Nephron (organoid): ENCODE results near the gene KCNK3.

Source experiments
- H3K27ac Mint-ChIP-seq, 3 experiments: 2 replicates each; pipeline ENCODE4 v1.8.0; 2020; ENCODE audit warnings: mixed read lengths in 3 of 3, mild to moderate bottlenecking in 2 of 3, moderate library complexity in 1 of 3
- H3K27me3 Mint-ChIP-seq: 2 replicates; pipeline ENCODE4 v1.8.0; 2021; ENCODE audit warnings: low read depth, mild to moderate bottlenecking, moderate library complexity, mixed read lengths
- H3K36me3 Mint-ChIP-seq: 2 replicates; pipeline ENCODE4 v1.8.0; 2020; ENCODE audit warnings: low read depth, mixed read lengths
- H3K4me1 Mint-ChIP-seq: 2 replicates; pipeline ENCODE4 v1.8.0; 2020; ENCODE audit warnings: mixed read lengths
- H3K4me3 Mint-ChIP-seq, 3 experiments: 2 replicates each; pipeline ENCODE4 v1.8.0; 2020; ENCODE audit warnings: mild to moderate bottlenecking in 3 of 3, mixed read lengths in 3 of 3, moderate library complexity in 2 of 3
- H3K9me3 Mint-ChIP-seq: 2 replicates; pipeline ENCODE4 v1.8.0; 2020; ENCODE audit warnings: mixed read lengths
- TF ChIP-seq, protein P1 (sequence below), 3 experiments: fragments of 200-600 bp; sonication (generic); IDR thresholded peaks; one replicate each; pipeline ENCODE4 v1.5.0; 2021; ENCODE audit warnings: antibody characterized with exemption in 3 of 3; ENCODE audit not compliant: unreplicated experiment in 3 of 3

KCNK3 gene

DNA sequence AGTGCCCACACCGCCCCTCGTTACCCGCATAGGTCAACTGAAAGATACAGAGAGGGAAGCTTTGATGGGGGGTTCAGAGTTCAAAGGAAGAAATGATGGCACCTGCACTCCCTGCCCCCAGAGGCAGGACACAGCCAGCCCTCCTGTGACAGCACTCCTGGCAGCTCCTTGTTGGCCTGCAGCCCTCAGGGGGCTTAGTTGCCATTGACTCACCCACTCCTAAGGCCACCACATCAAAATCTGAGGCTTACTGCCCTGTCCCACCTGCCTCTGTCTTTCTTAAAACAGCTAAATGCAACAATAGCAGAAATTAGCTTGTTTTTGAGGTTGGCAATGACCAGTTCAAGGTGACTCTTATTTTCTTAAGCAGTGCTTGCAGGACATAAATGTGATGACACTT, 39.9 kb downstream of the KCNK3 start:
- TF ChIP-seq, protein P1, sequence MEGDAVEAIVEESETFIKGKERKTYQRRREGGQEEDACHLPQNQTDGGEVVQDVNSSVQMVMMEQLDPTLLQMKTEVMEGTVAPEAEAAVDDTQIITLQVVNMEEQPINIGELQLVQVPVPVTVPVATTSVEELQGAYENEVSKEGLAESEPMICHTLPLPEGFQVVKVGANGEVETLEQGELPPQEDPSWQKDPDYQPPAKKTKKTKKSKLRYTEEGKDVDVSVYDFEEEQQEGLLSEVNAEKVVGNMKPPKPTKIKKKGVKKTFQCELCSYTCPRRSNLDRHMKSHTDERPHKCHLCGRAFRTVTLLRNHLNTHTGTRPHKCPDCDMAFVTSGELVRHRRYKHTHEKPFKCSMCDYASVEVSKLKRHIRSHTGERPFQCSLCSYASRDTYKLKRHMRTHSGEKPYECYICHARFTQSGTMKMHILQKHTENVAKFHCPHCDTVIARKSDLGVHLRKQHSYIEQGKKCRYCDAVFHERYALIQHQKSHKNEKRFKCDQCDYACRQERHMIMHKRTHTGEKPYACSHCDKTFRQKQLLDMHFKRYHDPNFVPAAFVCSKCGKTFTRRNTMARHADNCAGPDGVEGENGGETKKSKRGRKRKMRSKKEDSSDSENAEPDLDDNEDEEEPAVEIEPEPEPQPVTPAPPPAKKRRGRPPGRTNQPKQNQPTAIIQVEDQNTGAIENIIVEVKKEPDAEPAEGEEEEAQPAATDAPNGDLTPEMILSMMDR (IDR thresholded peaks at IDR 0.05; ENCODE audit: unreplicated experiment in 3 of 3), result no peak
- Mint-ChIP-seq H3K27ac (peak overlapping the region in 1 of 3 experiments; percentile 15), H3K36me3 (no peaks in the 10 kb centered on the region), H3K4me3 (no peak overlapping the region), H3K9me3 (no peaks in the 10 kb centered on the region), H3K4me1 (peaks cover 17% of the 10 kb centered on the region), H3K27me3 (peaks cover 6% of the 10 kb centered on the region)

DNA sequence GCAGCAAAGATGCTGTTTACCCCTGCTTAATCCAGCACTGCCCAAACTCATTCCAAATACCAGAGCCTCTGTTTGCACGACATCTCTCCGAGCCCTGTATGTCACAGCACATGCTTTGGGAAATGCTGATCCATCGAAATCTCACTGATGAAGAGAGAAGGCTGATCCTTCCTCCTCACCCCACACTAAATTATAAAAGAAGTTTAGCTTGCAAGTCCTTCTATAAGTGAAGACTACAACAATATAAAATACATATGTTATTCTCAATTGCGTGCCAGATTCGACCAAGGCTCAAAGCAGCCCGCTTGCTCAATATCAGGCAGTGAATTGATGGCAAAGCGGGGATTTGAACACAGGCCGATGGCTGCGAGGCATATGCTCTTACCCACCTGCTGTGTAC, 40.9 kb downstream of the KCNK3 start:
- Mint-ChIP-seq H3K4me1 (peaks cover 17% of the 10 kb centered on the region), H3K9me3 (no peaks in the 10 kb centered on the region), H3K27me3 (peaks cover 9% of the 10 kb centered on the region), H3K27ac (peak overlapping the region in 2 of 3 experiments; percentile 18 to 21), H3K4me3 (no peak overlapping the region), H3K36me3 (no peaks in the 10 kb centered on the region)
- TF ChIP-seq, protein P1 (IDR thresholded peaks at IDR 0.05; ENCODE audit: unreplicated experiment in 3 of 3), result no peak

DNA sequence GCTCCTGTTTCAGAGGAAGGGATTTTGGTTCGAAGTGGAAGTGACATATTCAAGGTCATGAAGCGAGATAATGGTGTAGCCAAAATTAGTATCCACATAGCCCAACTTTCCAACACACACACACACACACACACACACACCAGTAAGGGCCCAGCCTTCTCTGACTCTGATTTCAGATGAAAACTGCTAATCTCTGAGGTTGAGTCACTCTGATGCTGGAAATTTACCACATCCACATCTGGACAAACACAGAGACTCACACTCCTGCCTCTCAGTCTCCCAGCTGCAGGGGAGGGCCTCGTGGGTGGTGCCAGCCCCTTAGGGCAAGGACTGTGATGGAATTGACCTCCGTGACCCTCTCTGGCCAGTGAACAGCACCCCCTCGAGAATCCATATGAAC, 42.6 kb downstream of the KCNK3 start:
- no peak overlapping the region for H3K4me3 Mint-ChIP-seq
- no peaks in the 10 kb centered on the region for H3K9me3 Mint-ChIP-seq
- H3K36me3 Mint-ChIP-seq, result no peaks in the 10 kb centered on the region
- H3K27ac Mint-ChIP-seq, result no peak overlapping the region
- H3K27me3 Mint-ChIP-seq, result peaks cover 13% of the 10 kb centered on the region
- peaks cover 17% of the 10 kb centered on the region for H3K4me1 Mint-ChIP-seq
- TF ChIP-seq, protein P1 (IDR thresholded peaks at IDR 0.05; ENCODE audit: unreplicated experiment in 3 of 3), result no peak

DNA sequence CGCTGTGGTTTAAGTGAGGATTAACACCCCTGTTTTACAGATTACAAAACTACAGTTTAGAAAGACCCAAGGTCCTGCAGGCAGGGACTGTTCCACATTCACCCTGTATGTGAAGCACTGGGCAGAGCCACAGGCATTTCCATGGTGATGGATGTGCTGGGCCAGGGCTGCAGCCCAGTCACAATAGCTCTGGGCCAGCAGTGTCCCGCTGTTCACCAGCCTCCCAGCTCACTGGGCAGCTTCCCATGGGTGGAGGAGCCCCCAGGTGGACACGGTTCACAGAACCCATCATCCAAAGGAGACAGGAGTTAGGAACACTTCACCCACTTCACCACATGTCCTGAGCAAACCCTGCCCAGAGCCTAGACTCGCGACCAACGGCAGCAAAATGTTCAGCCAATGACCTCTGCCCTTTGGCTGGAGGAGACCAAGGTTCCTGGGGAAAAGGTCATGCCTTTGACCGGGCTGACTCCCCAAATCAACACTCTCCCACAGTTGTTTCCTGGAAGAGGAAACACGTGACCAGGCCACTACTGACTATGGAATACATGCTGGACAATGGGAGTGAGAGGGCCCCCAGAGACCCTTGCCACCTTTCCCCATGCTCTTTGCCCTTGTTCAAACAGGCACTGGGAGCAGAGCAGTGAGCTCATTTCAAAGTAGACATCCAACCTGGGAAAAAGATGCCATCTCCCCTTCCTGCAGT, 43.5 kb downstream of the KCNK3 start:
- peaks cover 13% of the 10 kb centered on the region for H3K27me3 Mint-ChIP-seq
- no peak overlapping the region for H3K4me3 Mint-ChIP-seq
- H3K27ac Mint-ChIP-seq, result no peak overlapping the region
- H3K4me1 Mint-ChIP-seq, result peaks cover 22% of the 10 kb centered on the region
- TF ChIP-seq, protein P1 (IDR thresholded peaks at IDR 0.05; ENCODE audit: unreplicated experiment in 3 of 3), result no peak
- no peaks in the 10 kb centered on the region for H3K9me3 Mint-ChIP-seq
- no peaks in the 10 kb centered on the region for H3K36me3 Mint-ChIP-seq

DNA sequence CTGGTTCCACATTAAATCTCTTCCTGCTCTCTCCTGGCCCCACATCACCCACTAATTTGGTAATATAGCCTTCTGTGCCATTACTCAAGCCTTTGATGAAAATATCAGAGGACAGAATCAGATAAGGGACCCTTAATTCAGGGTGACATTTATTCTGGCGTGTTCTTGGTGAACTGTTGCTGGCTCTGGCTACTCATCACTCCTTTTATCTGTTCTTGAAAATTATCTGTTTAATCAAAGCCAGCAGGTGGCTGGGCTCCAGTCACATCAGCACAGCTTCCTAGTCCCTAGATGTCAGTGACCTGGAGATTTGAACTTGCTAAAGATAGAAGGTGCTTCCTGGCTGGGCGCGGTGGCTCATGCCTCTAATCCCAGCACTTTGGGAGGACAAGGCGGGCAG, 44.7 kb downstream of the KCNK3 start:
- TF ChIP-seq, protein P1 (IDR thresholded peaks at IDR 0.05; ENCODE audit: unreplicated experiment in 3 of 3), result no peak
- peaks cover 9% of the 10 kb centered on the region for H3K27me3 Mint-ChIP-seq
- no peaks in the 10 kb centered on the region for H3K9me3 Mint-ChIP-seq
- no peaks in the 10 kb centered on the region for H3K36me3 Mint-ChIP-seq
- peaks cover 27% of the 10 kb centered on the region for H3K4me1 Mint-ChIP-seq
- H3K27ac Mint-ChIP-seq, result no peak overlapping the region
- H3K4me3 Mint-ChIP-seq, result no peak overlapping the region

DNA sequence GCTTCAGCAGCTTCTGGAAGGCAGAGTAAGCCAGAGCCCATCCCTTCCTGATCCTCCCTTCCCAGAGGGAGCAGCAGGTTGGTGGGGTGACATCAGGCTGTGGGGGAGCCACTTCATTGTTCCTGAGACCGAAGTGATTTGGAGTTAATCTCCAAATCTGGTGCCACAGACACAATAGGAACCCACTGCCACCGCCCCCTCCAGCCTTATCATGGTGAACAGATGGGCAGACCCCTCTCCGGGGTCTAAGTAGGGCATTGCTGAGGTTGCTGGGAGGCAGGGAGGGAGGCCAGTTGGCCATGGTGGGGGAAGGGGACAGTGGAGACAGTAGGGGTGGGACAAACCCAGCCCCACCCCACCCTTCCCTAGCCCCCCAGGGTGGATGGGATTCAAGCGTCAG, 46.0 kb downstream of the KCNK3 start:
- Mint-ChIP-seq H3K4me3 (no peak overlapping the region), H3K27ac (no peak overlapping the region)
- TF ChIP-seq, protein P1 (IDR thresholded peaks at IDR 0.05; ENCODE audit: unreplicated experiment in 3 of 3), result no peak

More for the DNA sequence above, 46.0 kb downstream of the KCNK3 start:
- Mint-ChIP-seq H3K27me3 (peaks cover 8% of the 10 kb centered on the region), H3K9me3 (no peaks in the 10 kb centered on the region), H3K4me1 (peaks cover 16% of the 10 kb centered on the region), H3K36me3 (no peaks in the 10 kb centered on the region)
